Measurements from ENCODE around the gene WAPL. TPM values are rescaled to one million over a fixed set of nuclear protein-coding genes. Genes with fewer than 3 reads are reported as not detected.
"Not testable (repeated sequence)": the region's sequence is repeated elsewhere in the genome, so short reads cannot be mapped to it uniquely, and the experiment has no call there.

WAPL gene
- total RNA-seq, 1 experiment from 2014 or later = 48.0 TPM

GRCh38 chr10:86569335-86569734 lies 47.7 kb upstream of the WAPL start (continued):
- no peak for TF ChIP-seq CDX4 (CRISPR knock-in tag; IDR thresholded peaks at IDR 0.05; ENCODE audit: borderline replicate concordance)
- no peak for TF ChIP-seq PRDM15 (CRISPR knock-in tag; IDR thresholded peaks at IDR 0.05)
- no peak for TF ChIP-seq MAX (CRISPR knock-in tag; IDR thresholded peaks at IDR 0.05)
- TF ChIP-seq HMGA2 (CRISPR knock-in tag; IDR thresholded peaks at IDR 0.05) = no peak
- TF ChIP-seq NR3C1 (CRISPR knock-in tag; conservative IDR thresholded peaks at IDR 0.05; ENCODE audit: low read depth) = no peak
- no peak for TF ChIP-seq ELF4 (CRISPR knock-in tag; IDR thresholded peaks at IDR 0.05; ENCODE audit: low read depth)

GRCh38 chr10:86566518-86566917 lies 44.9 kb upstream of the WAPL start:
- H3K27me3 Mint-ChIP-seq (ENCODE audit: low read depth); DNase-seq (ENCODE audit: low spot score); H3K27ac Mint-ChIP-seq; H3K36me3 Mint-ChIP-seq; CTCF ChIA-PET; H3K4me3 Mint-ChIP-seq; H3K9me3 Mint-ChIP-seq; POLR2A ChIA-PET: not testable (repeated sequence)
- ATAC-seq = peak; percentile 76
- H3K4me1 Mint-ChIP-seq = peaks cover 11% of the 10 kb centered on the region

GRCh38 chr10:86563338-86563737 lies 41.7 kb upstream of the WAPL start:
- DNase-seq (ENCODE audit: low spot score); H3K36me3 Mint-ChIP-seq; H3K4me1 Mint-ChIP-seq; H3K27ac Mint-ChIP-seq; H3K27me3 Mint-ChIP-seq (ENCODE audit: low read depth); H3K4me3 Mint-ChIP-seq; H3K9me3 Mint-ChIP-seq; ATAC-seq; CTCF ChIA-PET; POLR2A ChIA-PET: not testable (repeated sequence)

- not testable (repeated sequence) for H3K4me1 Mint-ChIP-seq
Observed at GRCh38 chr10:86558695-86559094, 37.1 kb upstream of the WAPL start.

GRCh38 chr10:86556933-86557649 lies 35.5 kb upstream of the WAPL start:
- Mint-ChIP-seq H3K9me3 (peaks cover 6% of the 10 kb centered on the region; the same call in 1 of the 2 replicates), H3K36me3 (no peaks in the 10 kb centered on the region), H3K4me1 (peaks cover 14% of the 10 kb centered on the region), H3K4me3 (no peak overlapping the region), H3K27me3 (ENCODE audit: low read depth) (no peaks in the 10 kb centered on the region; the same call in none of the 2 replicates), H3K27ac (no peak overlapping the region)
- CTCF ChIA-PET = interaction anchor here (0.6 to 1.4 kb wide), 4 partner anchors 28 to 388 kb away, joined by 3 to 4 read pairs (median 3); no protein-coding TSS in a partner anchor
- POLR2A ChIA-PET = no interaction called here
- ATAC-seq (peak; percentile 63), DNase-seq (ENCODE audit: low spot score) (no peak)
- TF ChIP-seq AFF4 (CRISPR knock-in tag; IDR thresholded peaks at IDR 0.05; ENCODE audit: borderline replicate concordance) = no peak
- TF ChIP-seq MLX (CRISPR knock-in tag; IDR thresholded peaks at IDR 0.05) = no peak
- no peak for TF ChIP-seq ZNF512 (CRISPR knock-in tag; IDR thresholded peaks at IDR 0.05; ENCODE audit: borderline replicate concordance)
- TF ChIP-seq ELF4 (CRISPR knock-in tag; IDR thresholded peaks at IDR 0.05; ENCODE audit: low read depth) = no peak
- TF ChIP-seq HMGA2 (CRISPR knock-in tag; IDR thresholded peaks at IDR 0.05) = no peak
- no peak for TF ChIP-seq JUN (CRISPR knock-in tag; IDR thresholded peaks at IDR 0.05)
- TF ChIP-seq NFYB (CRISPR knock-in tag; conservative IDR thresholded peaks at IDR 0.05; ENCODE audit: low read depth) = no peak
- TF ChIP-seq NR3C1 (CRISPR knock-in tag; conservative IDR thresholded peaks at IDR 0.05; ENCODE audit: low read depth) = no peak
- TF ChIP-seq SP1 (CRISPR knock-in tag; conservative IDR thresholded peaks at IDR 0.05) = no peak

More at GRCh38 chr10:86558695-86559094, 37.1 kb upstream of the WAPL start:
- H3K9me3 Mint-ChIP-seq; H3K27me3 Mint-ChIP-seq (ENCODE audit: low read depth); H3K36me3 Mint-ChIP-seq; DNase-seq (ENCODE audit: low spot score); H3K4me3 Mint-ChIP-seq; H3K27ac Mint-ChIP-seq; POLR2A ChIA-PET; ATAC-seq: not testable (repeated sequence)
- CTCF ChIA-PET = interaction anchor here (1.4 to 2.1 kb wide), 2 partner anchors 27 to 158 kb away, joined by 5 to 6 read pairs; no protein-coding TSS in a partner anchor

All from WTC11 (cell line).